Neural cell (in vitro differentiated cells): ENCODE data around the gene B4GALNT4. TPM values are rescaled to one million over a fixed set of nuclear protein-coding genes. Genes with fewer than 3 reads are reported as not detected.

Experiments used
- H2AFZ ChIP-seq: fragments of 200-600, 300-800 bp; sonication (generic), shearing (Covaris generic); 2 replicates; pipeline ENCODE4 v1.6.0; 2014; ENCODE audit warnings: low read depth, mild to moderate bottlenecking, antibody characterized with exemption, low read length, moderate library complexity
- H3F3A ChIP-seq: fragments of 200-600 bp; shearing (Covaris generic); 2 replicates; pipeline ENCODE4 v1.6.1; 2016; ENCODE audit warnings: mild to moderate bottlenecking, moderate library complexity, mixed read lengths, antibody characterized with exemption, low read length; ENCODE audit not compliant: insufficient read depth, poor library complexity, severe bottlenecking
- H3K27ac ChIP-seq: fragments of 200-600, 300-800 bp; sonication (generic), shearing (Covaris generic); 2 replicates; pipeline ENCODE4 v1.5.1; 2014; ENCODE audit warnings: mild to moderate bottlenecking, low read length, moderate library complexity
- H3K27me3 ChIP-seq: fragments of 300-800, 200-600 bp; sonication (generic), shearing (Covaris generic); 2 replicates; pipeline ENCODE4 v1.6.0; 2014; ENCODE audit warnings: mild to moderate bottlenecking, low read depth, low read length, moderate library complexity; ENCODE audit not compliant: insufficient read depth
- H3K36me3 ChIP-seq: fragments of 300-800, 200-600 bp; sonication (generic), shearing (Covaris generic); 2 replicates; pipeline ENCODE4 v1.5.1; 2014; ENCODE audit warnings: mild to moderate bottlenecking, antibody characterized with exemption, low read length, moderate library complexity; ENCODE audit not compliant: insufficient read depth
- H3K4me2 ChIP-seq: fragments of 300-800, 200-600 bp; sonication (generic), shearing (Covaris generic); 2 replicates; pipeline ENCODE4 v1.6.0; 2014; ENCODE audit warnings: mild to moderate bottlenecking, low read length
- H3K4me3 ChIP-seq: fragments of 300-800, 200-600 bp; sonication (generic), shearing (Covaris generic); 2 replicates; pipeline ENCODE4 v1.5.1; 2014; ENCODE audit warnings: mild to moderate bottlenecking, low read length, moderate library complexity
- H3K79me2 ChIP-seq: fragments of 200-600 bp; shearing (Covaris generic); replicated peaks from 2 replicates; pipeline ENCODE4 v1.6.0; 2014; ENCODE audit warnings: mild to moderate bottlenecking, low read length, moderate library complexity; ENCODE audit not compliant: insufficient read depth
- H3K9ac ChIP-seq: fragments of 300-800, 200-600 bp; sonication (generic), shearing (Covaris generic); 2 replicates; pipeline ENCODE4 v1.6.1; 2016; ENCODE audit warnings: mild to moderate bottlenecking, low read length, mixed read lengths
- H3K9me2 ChIP-seq: fragments of 200-600 bp; shearing (Covaris generic); 2 replicates; pipeline ENCODE4 v1.6.1; 2016; ENCODE audit warnings: mild to moderate bottlenecking, low read length, mixed read lengths; ENCODE audit not compliant: insufficient read depth
- H3K9me3 ChIP-seq: fragments of 200-600, 300-800 bp; sonication (generic), shearing (Covaris generic); 2 replicates; pipeline ENCODE4 v1.6.1; 2016; ENCODE audit warnings: mild to moderate bottlenecking, mixed run types, low read length, moderate library complexity, mixed read lengths
- H4K20me1 ChIP-seq: fragments of 200-600 bp; shearing (Covaris generic); 2 replicates; pipeline ENCODE4 v1.6.1; 2016; ENCODE audit warnings: mild to moderate bottlenecking, mixed run types; ENCODE audit not compliant: insufficient read depth
- CTCF ChIP-seq: fragments of 450-650 bp; IDR thresholded peaks from 2 replicates; pipeline ENCODE4 v1.5.1; 2014; ENCODE audit warnings: antibody characterized with exemption, mild to moderate bottlenecking, moderate library complexity; ENCODE audit not compliant: poor library complexity, severe bottlenecking
- EP300 ChIP-seq: fragments of 450-650 bp; conservative IDR thresholded peaks from 2 replicates; pipeline ENCODE4 v1.6.1; 2014; ENCODE audit warnings: antibody characterized with exemption, mild to moderate bottlenecking, moderate library complexity; ENCODE audit not compliant: poor library complexity, severe bottlenecking
- EZH2 ChIP-seq: fragments of 200-600, 300-800 bp; shearing (Covaris generic), sonication (generic); IDR thresholded peaks from 2 replicates; pipeline ENCODE4 v1.6.1; 2014; ENCODE audit warnings: antibody characterized with exemption, low read length, borderline replicate concordance, mild to moderate bottlenecking; ENCODE audit not compliant: insufficient read depth, poor library complexity, severe bottlenecking
- MXI1 ChIP-seq: fragments of 450-650 bp; conservative IDR thresholded peaks from 2 replicates; pipeline ENCODE4 v1.6.1; 2014; ENCODE audit warnings: antibody characterized with exemption, mild to moderate bottlenecking; ENCODE audit not compliant: poor library complexity, severe bottlenecking
- POLR2AphosphoS5 ChIP-seq: IDR thresholded peaks from 2 replicates; pipeline ENCODE4 v1.6.1; 2012
- RAD21 ChIP-seq: fragments of 450-650 bp; conservative IDR thresholded peaks from 2 replicates; pipeline ENCODE4 v1.6.1; 2014; ENCODE audit warnings: antibody characterized with exemption, mild to moderate bottlenecking, moderate library complexity
- SMC3 ChIP-seq: fragments of 450-650 bp; conservative IDR thresholded peaks from 2 replicates; pipeline ENCODE4 v1.6.1; 2014; ENCODE audit warnings: antibody characterized with exemption, mild to moderate bottlenecking, moderate library complexity; ENCODE audit not compliant: poor library complexity
- TAF1 ChIP-seq: IDR thresholded peaks from 2 replicates; pipeline ENCODE4 v1.6.1; 2012; ENCODE audit warnings: low read depth
- polyA plus RNA-seq: library from polyadenylated mRNA; depleted of rRNA; stranded (reverse); fragments of >200 nt; gene quantifications from 2 replicates; pipeline ENCODE4 v1.2.3, GENCODE V29; 2014
- TF ChIP-seq, protein P1 (sequence below): IDR thresholded peaks from 2 replicates; pipeline ENCODE4 v1.6.1; 2012; ENCODE audit warnings: borderline replicate concordance

Gene B4GALNT4
- polyA plus RNA-seq, 1 donor from 2014 or later, result 440 TPM

DNA sequence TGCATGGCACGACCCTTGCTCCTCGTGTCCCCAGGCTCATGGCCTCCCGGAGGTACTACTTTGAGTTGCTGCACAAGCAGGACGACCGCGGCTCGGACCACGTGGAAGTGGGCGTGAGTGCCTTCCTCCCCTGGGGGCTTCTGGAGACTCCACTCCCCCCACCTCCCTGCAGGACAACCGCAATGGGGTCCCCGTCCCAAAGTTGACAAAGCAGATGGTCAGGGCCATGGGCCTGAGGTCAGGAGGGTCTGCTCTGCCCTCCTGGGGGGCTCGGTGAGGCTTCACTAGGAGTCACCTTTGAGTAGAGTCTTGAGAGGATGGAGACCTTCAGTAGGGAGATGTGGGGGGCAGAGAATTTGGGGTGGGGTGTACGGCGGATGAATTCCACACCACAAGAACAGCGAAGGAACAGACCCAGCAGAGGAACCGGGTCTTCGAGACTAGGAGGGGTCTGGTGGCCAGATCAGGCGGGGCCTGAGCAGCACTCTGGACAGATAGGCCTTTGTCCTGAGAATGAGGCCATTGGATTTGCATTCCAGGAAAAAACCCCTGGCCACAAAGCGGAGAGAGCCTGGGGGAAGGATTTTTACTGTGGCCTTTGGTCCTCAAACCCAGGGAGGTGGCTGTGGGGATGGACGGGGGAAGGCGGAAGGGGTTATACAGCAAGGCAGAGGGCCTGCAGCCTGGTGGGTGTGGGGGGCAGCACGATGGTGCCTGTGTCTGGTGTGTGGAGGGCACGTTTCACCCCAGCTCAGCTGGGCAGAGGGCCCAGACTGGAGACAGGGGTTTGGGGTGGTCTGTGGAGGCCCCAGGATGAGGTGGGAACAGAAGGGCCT, 4.6 kb downstream of the B4GALNT4 start:
- Histone ChIP-seq H3K9me3 (no peaks in the 10 kb centered on the region), H3K27ac (no peak overlapping the region), H4K20me1 (no peaks in the 10 kb centered on the region), H3K27me3 (no peaks in the 10 kb centered on the region), H2AFZ (no peak overlapping the region), H3F3A (no peaks in the 10 kb centered on the region), H3K36me3 (peaks cover 7% of the 10 kb centered on the region), H3K9me2 (no peaks in the 10 kb centered on the region), H3K4me3 (no peak overlapping the region), H3K79me2 (peaks cover 16% of the 10 kb centered on the region), H3K4me2 (no peak overlapping the region), H3K9ac (no peak overlapping the region)
- TF ChIP-seq EP300 (no peak), TAF1 (no peak), CTCF (no peak), POLR2AphosphoS5 (no peak), MXI1 (no peak)

- H3K36me3 ChIP-seq, result peaks cover 7% of the 10 kb centered on the region
- no peak overlapping the region for H3K9ac ChIP-seq
- H3K4me3 ChIP-seq, result no peak overlapping the region
- peaks cover 13% of the 10 kb centered on the region for H3K79me2 ChIP-seq
- H3K4me2 ChIP-seq, result no peak overlapping the region
- H4K20me1 ChIP-seq, result no peaks in the 10 kb centered on the region
- no peaks in the 10 kb centered on the region for H3K9me2 ChIP-seq
- H2AFZ ChIP-seq, result no peak overlapping the region
- H3K27me3 ChIP-seq, result no peaks in the 10 kb centered on the region
- TF ChIP-seq CTCF (no peak), RAD21 (no peak), EP300 (no peak), SMC3 (no peak), MXI1 (no peak), TAF1 (no peak), EZH2 (no peak), POLR2AphosphoS5 (no peak)
- TF ChIP-seq, protein P1, sequence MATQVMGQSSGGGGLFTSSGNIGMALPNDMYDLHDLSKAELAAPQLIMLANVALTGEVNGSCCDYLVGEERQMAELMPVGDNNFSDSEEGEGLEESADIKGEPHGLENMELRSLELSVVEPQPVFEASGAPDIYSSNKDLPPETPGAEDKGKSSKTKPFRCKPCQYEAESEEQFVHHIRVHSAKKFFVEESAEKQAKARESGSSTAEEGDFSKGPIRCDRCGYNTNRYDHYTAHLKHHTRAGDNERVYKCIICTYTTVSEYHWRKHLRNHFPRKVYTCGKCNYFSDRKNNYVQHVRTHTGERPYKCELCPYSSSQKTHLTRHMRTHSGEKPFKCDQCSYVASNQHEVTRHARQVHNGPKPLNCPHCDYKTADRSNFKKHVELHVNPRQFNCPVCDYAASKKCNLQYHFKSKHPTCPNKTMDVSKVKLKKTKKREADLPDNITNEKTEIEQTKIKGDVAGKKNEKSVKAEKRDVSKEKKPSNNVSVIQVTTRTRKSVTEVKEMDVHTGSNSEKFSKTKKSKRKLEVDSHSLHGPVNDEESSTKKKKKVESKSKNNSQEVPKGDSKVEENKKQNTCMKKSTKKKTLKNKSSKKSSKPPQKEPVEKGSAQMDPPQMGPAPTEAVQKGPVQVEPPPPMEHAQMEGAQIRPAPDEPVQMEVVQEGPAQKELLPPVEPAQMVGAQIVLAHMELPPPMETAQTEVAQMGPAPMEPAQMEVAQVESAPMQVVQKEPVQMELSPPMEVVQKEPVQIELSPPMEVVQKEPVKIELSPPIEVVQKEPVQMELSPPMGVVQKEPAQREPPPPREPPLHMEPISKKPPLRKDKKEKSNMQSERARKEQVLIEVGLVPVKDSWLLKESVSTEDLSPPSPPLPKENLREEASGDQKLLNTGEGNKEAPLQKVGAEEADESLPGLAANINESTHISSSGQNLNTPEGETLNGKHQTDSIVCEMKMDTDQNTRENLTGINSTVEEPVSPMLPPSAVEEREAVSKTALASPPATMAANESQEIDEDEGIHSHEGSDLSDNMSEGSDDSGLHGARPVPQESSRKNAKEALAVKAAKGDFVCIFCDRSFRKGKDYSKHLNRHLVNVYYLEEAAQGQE, result no peak
- peaks cover 3% of the 10 kb centered on the region for H3K9me3 ChIP-seq
- H3F3A ChIP-seq, result no peaks in the 10 kb centered on the region
- H3K27ac ChIP-seq, result no peak overlapping the region
These were observed 6.0 kb downstream of the B4GALNT4 start for GRCh38 chr11:375065-376025.
